IPS-18c (cell line): ENCODE data around the gene ANAPC16.
"Not testable (repeated sequence)": the region's sequence is repeated elsewhere in the genome, so short reads cannot be mapped to it uniquely, and the experiment has no call there.

Experiments used
- H3K4me3 ChIP-seq: 2 replicates; pipeline ENCODE4 v1.7.0; 2013; ENCODE audit warnings: low read depth, mild to moderate bottlenecking, low read length, moderate library complexity; ENCODE audit not compliant: insufficient read depth
- H3K9me3 ChIP-seq: one replicate; pipeline ENCODE4 v1.6.1; 2013; ENCODE audit warnings: mild to moderate bottlenecking, low read length, moderate library complexity; ENCODE audit not compliant: control insufficient read depth, insufficient read depth

The ANAPC16 gene

DNA sequence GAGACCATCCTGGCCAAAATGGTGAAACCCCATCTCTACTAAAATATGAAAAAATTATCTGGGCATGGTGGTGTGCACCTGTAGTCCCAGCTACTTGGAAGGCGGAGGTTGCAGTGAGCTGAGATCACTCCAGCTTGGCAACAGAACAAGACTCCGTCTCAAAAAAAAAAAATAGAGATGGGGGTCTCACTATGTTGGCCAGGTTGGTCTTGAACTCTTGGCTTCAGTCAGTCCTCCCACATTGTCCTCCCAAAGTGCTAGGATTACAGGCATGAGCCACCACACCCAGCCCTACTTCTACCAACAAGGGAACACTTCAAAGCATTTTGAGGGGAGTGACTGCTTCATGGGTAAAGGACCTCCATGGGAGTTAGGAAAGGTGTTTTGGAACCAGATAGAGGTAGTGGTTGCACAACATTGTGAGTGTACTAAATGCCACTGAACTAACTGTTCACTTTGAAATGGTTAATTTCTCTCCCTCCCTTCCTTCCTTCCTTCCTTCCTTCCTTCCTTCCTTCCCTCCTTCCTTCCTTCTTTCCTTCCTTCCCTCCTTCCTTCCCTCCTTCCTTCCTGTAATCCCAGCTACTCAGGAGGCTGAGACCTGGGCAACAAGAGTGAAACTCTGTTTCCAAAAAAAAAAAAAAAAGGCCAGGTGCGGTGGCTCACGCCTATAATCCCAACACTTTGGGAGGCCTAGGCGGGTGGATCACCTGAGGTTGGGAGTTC is 52.8 kb downstream of the ANAPC16 start:
- H3K9me3 ChIP-seq, H3K4me3 ChIP-seq: not testable (repeated sequence)

GRCh38 chr10:72270607-72271281 is 54.9 kb downstream of the ANAPC16 start:
- H3K9me3 ChIP-seq: no peaks in the 10 kb centered on the region
- no peak overlapping the region for H3K4me3 ChIP-seq

- peak overlapping the region; percentile 97 for H3K4me3 ChIP-seq
- H3K9me3 ChIP-seq: no peaks in the 10 kb centered on the region
Observed at GRCh38 chr10:72272689-72273409, 57.0 kb downstream of the ANAPC16 start.

- no peaks in the 10 kb centered on the region for H3K9me3 ChIP-seq
- H3K4me3 ChIP-seq: peak within 1 kb of the TSS; percentile 97
Observed at GRCh38 chr10:72273410-72274212, 57.8 kb downstream of the ANAPC16 start, which contains the start of gene DDIT4. Gene DDIT4 (plus strand): TSS chr10:72273924. CDS start chr10:72274217, 293 bp downstream.

GRCh38 chr10:72274213-72274729 is 58.5 kb downstream of the ANAPC16 start:
- peak overlapping the region; percentile 97 for H3K4me3 ChIP-seq
- H3K9me3 ChIP-seq: no peaks in the 10 kb centered on the region

DNA sequence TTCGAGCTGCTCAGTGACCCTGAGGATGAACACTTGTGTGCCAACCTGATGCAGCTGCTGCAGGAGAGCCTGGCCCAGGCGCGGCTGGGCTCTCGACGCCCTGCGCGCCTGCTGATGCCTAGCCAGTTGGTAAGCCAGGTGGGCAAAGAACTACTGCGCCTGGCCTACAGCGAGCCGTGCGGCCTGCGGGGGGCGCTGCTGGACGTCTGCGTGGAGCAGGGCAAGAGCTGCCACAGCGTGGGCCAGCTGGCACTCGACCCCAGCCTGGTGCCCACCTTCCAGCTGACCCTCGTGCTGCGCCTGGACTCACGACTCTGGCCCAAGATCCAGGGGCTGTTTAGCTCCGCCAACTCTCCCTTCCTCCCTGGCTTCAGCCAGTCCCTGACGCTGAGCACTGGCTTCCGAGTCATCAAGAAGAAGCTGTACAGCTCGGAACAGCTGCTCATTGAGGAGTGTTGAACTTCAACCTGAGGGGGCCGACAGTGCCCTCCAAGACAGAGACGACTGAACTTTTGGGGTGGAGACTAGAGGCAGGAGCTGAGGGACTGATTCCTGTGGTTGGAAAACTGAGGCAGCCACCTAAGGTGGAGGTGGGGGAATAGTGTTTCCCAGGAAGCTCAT is 59.0 kb downstream of the ANAPC16 start:
- Histone ChIP-seq H3K4me3 (peak overlapping the region; percentile 97), H3K9me3 (no peaks in the 10 kb centered on the region)

- H3K9me3 ChIP-seq: no peaks in the 10 kb centered on the region
- peak overlapping the region; percentile 22; the same call in 1 of the 2 replicates for H3K4me3 ChIP-seq
Observed at GRCh38 chr10:72275351-72276012, 59.7 kb downstream of the ANAPC16 start.

DNA sequence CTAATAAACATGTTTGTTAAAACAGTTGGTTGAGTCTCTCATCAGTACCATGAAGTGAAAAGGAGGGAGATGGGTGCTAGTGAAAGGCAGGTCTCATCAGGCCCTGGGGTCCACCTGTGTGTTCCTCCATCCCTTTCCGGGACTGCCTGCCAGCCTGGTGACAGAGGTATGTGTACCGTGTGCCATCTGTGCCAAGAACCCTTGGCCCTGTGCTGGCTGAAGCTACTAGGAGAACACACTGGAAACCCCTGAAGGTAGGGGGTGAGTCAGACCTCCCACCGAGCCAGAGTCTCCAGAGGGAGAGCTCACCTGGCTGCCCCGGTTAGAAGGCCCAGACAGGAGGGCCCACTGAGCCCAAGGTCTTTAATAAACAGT is 60.2 kb downstream of the ANAPC16 start:
- H3K4me3 ChIP-seq: peak overlapping the region; percentile 22; the same call in 1 of the 2 replicates
- no peaks in the 10 kb centered on the region for H3K9me3 ChIP-seq

GRCh38 chr10:72276421-72277339 is 60.9 kb downstream of the ANAPC16 start:
- no peak overlapping the region for H3K4me3 ChIP-seq
- H3K9me3 ChIP-seq: no peaks in the 10 kb centered on the region

DNA sequence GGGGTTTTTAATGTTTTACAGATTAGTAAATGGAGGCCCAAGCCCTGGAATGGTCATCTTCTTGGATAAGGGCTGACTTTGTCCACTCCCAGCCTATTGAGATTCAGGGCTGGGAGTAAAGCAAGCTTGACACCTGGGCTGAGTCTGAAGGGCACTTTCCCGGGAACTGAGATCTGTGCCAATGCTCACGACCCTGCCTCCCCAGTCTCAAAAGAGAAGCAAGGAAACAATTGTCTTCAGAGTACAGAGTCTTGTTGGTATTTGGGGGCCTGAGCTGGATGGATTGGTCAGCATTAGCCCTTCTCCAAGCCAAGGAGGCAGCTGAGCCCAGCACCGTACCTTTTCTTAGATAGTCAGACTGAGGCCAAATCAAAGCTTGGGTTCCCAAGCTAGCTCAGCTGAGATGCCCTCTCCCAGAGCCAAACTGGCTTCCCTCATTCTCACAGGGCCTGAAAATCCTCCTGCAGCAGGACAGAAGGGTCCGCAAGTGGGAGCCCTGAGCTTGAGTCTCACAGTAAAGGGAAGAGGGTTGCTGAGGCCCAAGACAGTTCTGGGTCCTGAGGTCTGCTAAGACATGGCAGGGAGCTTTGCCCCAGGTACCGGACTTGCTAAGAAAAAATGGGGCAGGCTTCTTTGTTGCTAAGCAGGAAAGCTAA is 61.7 kb downstream of the ANAPC16 start:
- H3K9me3 ChIP-seq: no peaks in the 10 kb centered on the region
- H3K4me3 ChIP-seq: no peak overlapping the region

GRCh38 chr10:72277996-72278667 is 62.3 kb downstream of the ANAPC16 start:
- H3K9me3 ChIP-seq: no peaks in the 10 kb centered on the region
- no peak overlapping the region for H3K4me3 ChIP-seq

DNA sequence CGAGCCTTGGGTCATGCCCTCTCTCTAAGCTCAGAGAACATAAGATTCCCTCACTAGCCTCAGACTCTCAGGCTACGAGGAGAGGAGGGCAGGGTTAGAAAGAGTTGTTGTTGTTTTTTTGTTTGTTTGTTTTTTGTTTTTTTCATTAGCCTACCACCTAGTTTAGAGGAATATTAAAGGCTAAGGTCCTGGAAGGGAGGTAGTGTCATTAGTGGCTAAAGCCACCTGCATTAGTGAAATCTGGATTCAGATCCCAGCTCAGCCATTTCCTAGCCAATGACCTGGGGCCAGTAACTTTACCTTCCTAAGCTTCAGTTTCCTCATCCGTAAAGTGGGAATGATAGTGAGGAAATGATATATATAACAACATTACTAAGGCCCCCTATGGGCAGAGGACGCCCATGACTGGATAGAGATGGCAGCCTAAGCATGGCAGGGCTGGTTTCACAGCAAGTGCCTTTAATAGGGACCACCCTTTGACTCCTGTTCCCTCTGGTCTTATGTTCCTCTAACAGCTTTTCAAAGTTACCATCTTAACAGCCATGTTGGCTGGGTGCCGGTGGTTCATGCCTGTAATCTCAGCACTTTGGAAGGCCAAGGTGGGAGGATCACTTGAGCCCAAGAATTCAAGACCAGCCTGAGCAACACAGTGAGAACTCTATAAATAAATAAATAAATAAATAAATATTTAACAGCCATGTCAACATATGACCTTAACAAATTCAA is 63.0 kb downstream of the ANAPC16 start:
- Histone ChIP-seq H3K9me3 (no peaks in the 10 kb centered on the region), H3K4me3 (no peak overlapping the region)

- H3K9me3 ChIP-seq, H3K4me3 ChIP-seq: not testable (repeated sequence)
Observed at GRCh38 chr10:72279587-72279986, 63.8 kb downstream of the ANAPC16 start.

- no peaks in the 10 kb centered on the region for H3K9me3 ChIP-seq
- no peak overlapping the region for H3K4me3 ChIP-seq
Observed at GRCh38 chr10:72283131-72283530, 67.3 kb downstream of the ANAPC16 start.
